Occipital lobe (tissue), 2 donors: ENCODE measurements around the gene KCNH8. TPM values are rescaled to one million over a fixed set of nuclear protein-coding genes. Genes with fewer than 3 reads are reported as not detected.

ENCODE experiments used
- DNase-seq: peaks from one replicate; lab custom pipeline; 2025; lab: John Stamatoyannopoulos, UW
- total RNA-seq: library from RNA; depleted of rRNA; stranded (reverse); fragments of >200 nt; gene quantifications from one replicate; pipeline ENCODE4 v1.2.3, GENCODE V29; 2014

Gene KCNH8
- total RNA-seq, 1 donor from 2014 or later = 13.1 TPM

GRCh38 chr3:19473971-19474580 lies 325.8 kb downstream of the KCNH8 start:
- no peak for DNase-seq

- DNase-seq = no peak
Measured at GRCh38 chr3:19476281-19476680, 328.0 kb downstream of the KCNH8 start.

GRCh38 chr3:19485267-19485666 lies 337.0 kb downstream of the KCNH8 start:
- DNase-seq = no peak

- no peak for DNase-seq
Measured at GRCh38 chr3:19487386-19487785, 339.1 kb downstream of the KCNH8 start.

- DNase-seq = no peak
Measured at GRCh38 chr3:19488939-19489338, 340.6 kb downstream of the KCNH8 start.

- no peak for DNase-seq
Measured at GRCh38 chr3:19489936-19490335, 341.6 kb downstream of the KCNH8 start.

GRCh38 chr3:19506171-19506570 lies 357.9 kb downstream of the KCNH8 start:
- no peak for DNase-seq

- no peak for DNase-seq
Measured at GRCh38 chr3:19522305-19522704, 374.0 kb downstream of the KCNH8 start.

- no peak for DNase-seq
Measured at GRCh38 chr3:19526071-19526470, 377.8 kb downstream of the KCNH8 start.

GRCh38 chr3:19527746-19528145 lies 379.4 kb downstream of the KCNH8 start:
- DNase-seq = no peak

GRCh38 chr3:19531426-19531825 lies 383.1 kb downstream of the KCNH8 start:
- DNase-seq = no peak

GRCh38 chr3:19539518-19540392 lies 391.4 kb downstream of the KCNH8 start:
- no peak for DNase-seq

- no peak for DNase-seq
Measured at GRCh38 chr3:19540464-19540863, 392.2 kb downstream of the KCNH8 start.

GRCh38 chr3:19541284-19541683 lies 393.0 kb downstream of the KCNH8 start:
- DNase-seq = no peak

- DNase-seq = no peak
Measured at GRCh38 chr3:19543212-19543841, 395.0 kb downstream of the KCNH8 start.

- no peak for DNase-seq
Measured at GRCh38 chr3:19547665-19548464, 399.6 kb downstream of the KCNH8 start.

GRCh38 chr3:19559724-19560442 lies 411.6 kb downstream of the KCNH8 start:
- no peak for DNase-seq

GRCh38 chr3:19573644-19574043 lies 425.3 kb downstream of the KCNH8 start:
- no peak for DNase-seq

- no peak for DNase-seq
Measured at GRCh38 chr3:19574268-19574667, 426.0 kb downstream of the KCNH8 start.

GRCh38 chr3:19576343-19576742 lies 428.0 kb downstream of the KCNH8 start:
- DNase-seq = no peak
